OCI-LY1 (cell line): ENCODE results near the gene EIF4EBP2.

ENCODE experiments used
- H2AFZ ChIP-seq: fragments of 200-600 bp; sonication (generic), shearing (Covaris generic); 2 replicates; pipeline ENCODE4 v1.6.0; 2014; ENCODE audit warnings: antibody characterized with exemption, mild to moderate bottlenecking, low read length
- H3F3A ChIP-seq: fragments of 200-600 bp; sonication (generic), shearing (Covaris generic); 2 replicates; pipeline ENCODE4 v1.6.0; 2014; ENCODE audit warnings: mild to moderate bottlenecking, antibody characterized with exemption, low read length, moderate library complexity; ENCODE audit not compliant: insufficient read depth
- H3K27ac ChIP-seq: fragments of 200-600 bp; sonication (generic); 2 replicates; pipeline ENCODE4 v1.5.1; 2014; ENCODE audit warnings: low read length, mixed run types, mild to moderate bottlenecking, low read depth; ENCODE audit not compliant: poor library complexity, severe bottlenecking
- H3K27me3 ChIP-seq: fragments of 200-600 bp; sonication (generic); 2 replicates; pipeline ENCODE4 v1.6.0; 2014; ENCODE audit warnings: antibody characterized with exemption, mild to moderate bottlenecking, low read length, moderate library complexity; ENCODE audit not compliant: insufficient read depth
- H3K36me3 ChIP-seq: fragments of 200-600 bp; sonication (generic); 2 replicates; pipeline ENCODE4 v1.6.1; 2014; ENCODE audit warnings: mild to moderate bottlenecking, antibody characterized with exemption, low read length, moderate library complexity, mixed read lengths; ENCODE audit not compliant: insufficient read depth
- H3K4me1 ChIP-seq: fragments of 200-600 bp; sonication (generic); 2 replicates; pipeline ENCODE4 v1.5.1; 2014; ENCODE audit warnings: mild to moderate bottlenecking, low read length, moderate library complexity; ENCODE audit not compliant: insufficient read depth, severe bottlenecking
- H3K4me2 ChIP-seq: fragments of 200-600 bp; sonication (generic), shearing (Covaris generic); 2 replicates; pipeline ENCODE4 v1.6.1; 2014; ENCODE audit warnings: low read length
- H3K4me3 ChIP-seq: fragments of 200-600 bp; sonication (generic); 2 replicates; pipeline ENCODE4 v1.5.1; 2014; ENCODE audit warnings: low read length, low read depth, mild to moderate bottlenecking, mixed read lengths; ENCODE audit not compliant: poor library complexity, severe bottlenecking
- H3K79me2 ChIP-seq: fragments of 200-600 bp; shearing (Covaris generic); 2 replicates; pipeline ENCODE4 v1.6.1; 2016; ENCODE audit warnings: mixed run types, low read length, mixed read lengths; ENCODE audit not compliant: insufficient read depth
- H3K9ac ChIP-seq: fragments of 200-600 bp; sonication (generic), shearing (Covaris generic); 2 replicates; pipeline ENCODE4 v1.6.1; 2014; ENCODE audit warnings: mild to moderate bottlenecking, low read length, mixed read lengths
- H3K9me2 ChIP-seq: fragments of 200-600 bp; sonication (generic), shearing (Covaris generic); 2 replicates; pipeline ENCODE4 v1.6.1; 2014; ENCODE audit warnings: low read depth, mild to moderate bottlenecking, low read length, mixed read lengths
- H3K9me3 ChIP-seq: fragments of 200-600 bp; shearing (Covaris generic); 2 replicates; pipeline ENCODE4 v1.6.1; 2014; ENCODE audit warnings: low read length, mixed read lengths
- H4K20me1 ChIP-seq: fragments of 200-600 bp; sonication (generic), shearing (Covaris generic); 2 replicates; pipeline ENCODE4 v1.6.0; 2016; ENCODE audit warnings: mild to moderate bottlenecking, low read length; ENCODE audit not compliant: insufficient read depth
- CTCF ChIP-seq: fragments of 200-600 bp; sonication (generic), shearing (Covaris generic); IDR thresholded peaks from 2 replicates; pipeline ENCODE4 v1.5.1; 2017; ENCODE audit warnings: mild to moderate bottlenecking, antibody characterized with exemption, low read length, moderate library complexity, mixed read lengths
- EZH2 ChIP-seq: fragments of 200-600 bp; sonication (generic), shearing (Covaris generic); IDR thresholded peaks from 2 replicates; pipeline ENCODE4 v1.8.0; 2017; ENCODE audit warnings: borderline replicate concordance, mixed run types, mild to moderate bottlenecking, antibody characterized with exemption, low read length, moderate library complexity, mixed read lengths

EIF4EBP2 gene

GRCh38 chr10:70432561-70433263, 28.8 kb downstream of the EIF4EBP2 start:
- H3K9ac ChIP-seq, result no peak overlapping the region
- H3K9me2 ChIP-seq, result no peaks in the 10 kb centered on the region
- no peak overlapping the region for H2AFZ ChIP-seq
- H3K9me3 ChIP-seq, result no peaks in the 10 kb centered on the region
- peaks cover 22% of the 10 kb centered on the region; the same call in 1 of the 2 replicates for H3K36me3 ChIP-seq
- H3K27me3 ChIP-seq, result no peaks in the 10 kb centered on the region
- H3K79me2 ChIP-seq, result no peaks in the 10 kb centered on the region
- no peak overlapping the region for H3K4me3 ChIP-seq
- no peak overlapping the region for H3K27ac ChIP-seq
- TF ChIP-seq EZH2, result no peak
- TF ChIP-seq CTCF, result no peak
- no peak overlapping the region for H3K4me2 ChIP-seq
- no peaks in the 10 kb centered on the region for H3F3A ChIP-seq
- H4K20me1 ChIP-seq, result no peaks in the 10 kb centered on the region
- H3K4me1 ChIP-seq, result no peaks in the 10 kb centered on the region

GRCh38 chr10:70433581-70434280, 29.8 kb downstream of the EIF4EBP2 start:
- Histone ChIP-seq H3K27me3 (no peaks in the 10 kb centered on the region), H3K79me2 (no peaks in the 10 kb centered on the region), H3K27ac (no peak overlapping the region), H3K36me3 (peaks cover 11% of the 10 kb centered on the region; the same call in 1 of the 2 replicates), H3K4me1 (no peaks in the 10 kb centered on the region), H3K4me2 (no peak overlapping the region), H4K20me1 (no peaks in the 10 kb centered on the region), H3K9me2 (no peaks in the 10 kb centered on the region), H2AFZ (no peak overlapping the region), H3F3A (no peaks in the 10 kb centered on the region), H3K4me3 (no peak overlapping the region), H3K9ac (no peak overlapping the region), H3K9me3 (no peaks in the 10 kb centered on the region)
- TF ChIP-seq EZH2, result no peak
- no peak for TF ChIP-seq CTCF

GRCh38 chr10:70435241-70436085, 31.5 kb downstream of the EIF4EBP2 start:
- H3K4me1 ChIP-seq, result no peaks in the 10 kb centered on the region
- TF ChIP-seq CTCF (no peak), EZH2 (no peak)
- no peaks in the 10 kb centered on the region for H3K79me2 ChIP-seq
- peaks cover 3% of the 10 kb centered on the region; the same call in 1 of the 2 replicates for H3K27me3 ChIP-seq
- H3K4me3 ChIP-seq, result no peak overlapping the region
- no peaks in the 10 kb centered on the region for H3K9me3 ChIP-seq
- no peak overlapping the region for H3K27ac ChIP-seq
- H2AFZ ChIP-seq, result no peak overlapping the region
- H4K20me1 ChIP-seq, result no peaks in the 10 kb centered on the region
- H3K9ac ChIP-seq, result no peak overlapping the region
- H3F3A ChIP-seq, result no peaks in the 10 kb centered on the region
- 0 out of 2 replicates have a peak, but pooled peaks cover 2% of the 10 kb centered on the region for H3K36me3 ChIP-seq
- no peaks in the 10 kb centered on the region for H3K9me2 ChIP-seq
- H3K4me2 ChIP-seq, result no peak overlapping the region
